K562 (cell line): ENCODE results near the gene EYA3. TPM values are rescaled to one million over a fixed set of nuclear protein-coding genes. Genes with fewer than 3 reads are reported as not detected.

Experiments
- CEBPB ChIP-seq: fragments of 450-650 bp; IDR thresholded peaks from 2 replicates; pipeline ENCODE4 v1.6.1; 2016; ENCODE audit warnings: missing genetic modification characterization, missing compliant biosample characterization
- MGA ChIP-seq: fragments of 450-650 bp; IDR thresholded peaks from 2 replicates; pipeline ENCODE4 v1.6.1; 2016; ENCODE audit warnings: mild to moderate bottlenecking, moderate library complexity
- RAD51 ChIP-seq: fragments of 450-650 bp; IDR thresholded peaks from 2 replicates; pipeline ENCODE4 v1.7.1; 2016; ENCODE audit warnings: low read depth, mild to moderate bottlenecking, borderline replicate concordance
- RBBP5 ChIP-seq: fragments of 200-600 bp; sonication (generic); IDR thresholded peaks from 2 replicates; pipeline ENCODE4 v1.6.1; 2012; ENCODE audit warnings: borderline replicate concordance, mild to moderate bottlenecking, low read length, control low read depth, inconsistent platforms; ENCODE audit not compliant: insufficient read depth, poor library complexity, severe bottlenecking
- RBFOX2 ChIP-seq: fragments of 200-400 bp; formaldehyde crosslinking; IDR thresholded peaks from 2 replicates; pipeline ENCODE4 v1.6.1; 2017; ENCODE audit warnings: low read depth, mild to moderate bottlenecking, low read length, moderate library complexity
- RCOR1 ChIP-seq, 2 experiments: IDR thresholded peaks; 2 replicates each; pipeline ENCODE4 v1.6.1; 2012; ENCODE audit warnings: low read depth in 2 of 2, low read length in 2 of 2, borderline replicate concordance in 1 of 2, improper control_type of control experiment in 1 of 2
- RUNX1 ChIP-seq: sonication (generic); IDR thresholded peaks from 2 replicates; pipeline ENCODE4 v1.6.1; 2016; ENCODE audit warnings: antibody characterized with exemption, low read depth
- SMC3 ChIP-seq: conservative IDR thresholded peaks from 2 replicates; pipeline ENCODE4 v1.6.1; 2011; ENCODE audit warnings: low read depth, low read length, improper control_type of control experiment; ENCODE audit not compliant: insufficient read depth
- USF1 ChIP-seq: sonication (generic); formaldehyde crosslinking; IDR thresholded peaks from 2 replicates; pipeline ENCODE4 v1.9.0; 2022; ENCODE audit warnings: mild to moderate bottlenecking, missing genetic modification reagents
- ZBTB12 ChIP-seq: fragments of 250-450 bp; sonication (Bioruptor Pico); IDR thresholded peaks from 2 replicates; pipeline ENCODE4 v1.4.0; 2020
- polyA plus RNA-seq, 8 experiments: library from polyadenylated mRNA; depleted of rRNA in 4 of 8; stranded (reverse) in 5 of 8; unstranded in 3 of 8; fragments of >200 nt; fragmentation: Nextera tagmentation in 2 of 8; fragmentation: Illumina TruSeq in 1 of 8; extraction: Ambion mirVana in 2 of 8; extraction: Trizol in 1 of 8; gene quantifications; 2 replicates each; pipeline versions ENCODE4 v1.2.1 to v1.2.3, GENCODE V29; 2011 to 2014; ENCODE audit warnings: inconsistent platforms in 1 of 8, missing spikeins in 1 of 8
- total RNA-seq, 7 experiments: library from RNA; depleted of rRNA in 6 of 7; stranded (reverse); fragments of >200 nt in 6 of 7; fragmentation: Illumina TruSeq in 2 of 7; extraction: Trizol in 2 of 7; gene quantifications; 2 replicates each; pipeline versions ENCODE4 v1.2.1 to v1.2.3, GENCODE V29; 2011 to 2021; ENCODE audit warnings: low replicate concordance in 1 of 7

Gene EYA3
- total and polyA plus RNA-seq, 9 of the 15 experiments (the other 6 are each of a cell fraction or from before 2014, with no cell fraction given), result 21.7 to 64.0 (median 43.6) TPM

GRCh38 chr1:27934818-27935549, 153.4 kb downstream of the EYA3 start, which contains the start of gene SMPDL3B (continued):
- TF ChIP-seq RBBP5, result peak; percentile 40
- TF ChIP-seq RAD51, result peak; percentile 44
- peak; percentile 41; the same call in 1 of the 2 replicates for TF ChIP-seq RBFOX2
- TF ChIP-seq MGA, result peak; percentile 74
- no peak for TF ChIP-seq SMC3
- TF ChIP-seq USF1 (CRISPR knock-in tag), result peak; percentile 62
- no peak for TF ChIP-seq CEBPB (tag)
- TF ChIP-seq RCOR1 (IDR thresholded peaks at IDR 0.05; ENCODE audit: borderline replicate concordance in 1 of 2, low read depth in 2 of 2, low read length in 2 of 2), result 0 out of 4 replicates have a peak, but pooled peaks of 1 of the 2 experiments have one; percentile 9
- TF ChIP-seq ZBTB12 (CRISPR knock-in tag), result no peak
- TF ChIP-seq RUNX1, result no peak
- TF ChIP-seq, all 486 proteins: peak for 19
